HG03280 (cell line): Measurements from ENCODE around the gene PDPK1.

Source experiments
- ATAC-seq: cut with Tn5 transposase; IDR thresholded peaks from one replicate; pipeline ENCODE4 v1.9.1; 2021; ENCODE audit warnings: mild to moderate bottlenecking, moderate library complexity; ENCODE audit not compliant: unreplicated experiment

The PDPK1 gene

DNA sequence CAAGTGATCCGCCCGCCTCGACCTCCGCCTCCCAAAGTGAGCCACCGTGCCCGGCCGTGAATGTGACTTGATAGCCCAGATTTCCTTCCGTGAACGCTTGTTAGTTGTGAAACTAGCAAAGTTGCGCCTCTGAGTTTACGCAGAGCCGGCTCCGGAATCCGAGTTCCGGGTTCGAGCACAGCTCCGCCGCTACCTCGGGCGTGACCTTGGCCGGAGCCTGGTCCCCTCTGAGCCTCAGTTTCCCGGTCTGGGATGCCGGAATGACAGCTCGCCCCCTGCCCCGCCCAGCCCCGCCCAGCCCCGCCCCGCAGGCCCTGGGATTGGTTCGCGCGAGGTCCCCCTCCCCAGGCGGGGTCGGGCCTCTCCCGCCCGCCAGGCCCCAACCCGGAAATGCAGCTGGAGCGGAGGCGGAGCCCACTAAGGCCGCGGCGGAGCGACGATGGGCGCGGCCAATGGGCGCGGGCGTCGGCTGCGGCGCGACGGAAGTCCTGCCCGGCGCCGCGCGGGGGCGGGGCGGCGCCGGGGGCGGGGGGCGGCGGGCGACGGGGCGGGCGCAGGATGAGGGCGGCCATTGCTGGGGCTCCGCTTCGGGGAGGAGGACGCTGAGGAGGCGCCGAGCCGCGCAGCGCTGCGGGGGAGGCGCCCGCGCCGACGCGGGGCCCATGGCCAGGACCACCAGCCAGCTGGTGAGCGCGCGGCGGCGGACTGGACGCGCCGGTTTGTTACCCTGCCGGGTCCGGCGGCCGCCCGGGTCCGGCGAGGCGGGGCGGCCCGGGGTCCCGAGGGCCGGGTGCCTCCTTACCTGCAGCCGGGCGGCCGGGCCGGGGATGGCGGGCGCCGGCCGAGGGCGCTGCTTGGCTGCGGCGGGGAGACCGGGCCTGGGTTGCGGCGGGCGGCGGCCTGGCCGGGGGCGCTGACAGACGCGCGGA lies at the start of gene PDPK1:
Gene PDPK1, plus strand, starts transcription at position 571 of the 929 bp plus-strand sequence. Its CDS starts 92 bp downstream, at position 663.
- peak; percentile 86 for ATAC-seq

DNA sequence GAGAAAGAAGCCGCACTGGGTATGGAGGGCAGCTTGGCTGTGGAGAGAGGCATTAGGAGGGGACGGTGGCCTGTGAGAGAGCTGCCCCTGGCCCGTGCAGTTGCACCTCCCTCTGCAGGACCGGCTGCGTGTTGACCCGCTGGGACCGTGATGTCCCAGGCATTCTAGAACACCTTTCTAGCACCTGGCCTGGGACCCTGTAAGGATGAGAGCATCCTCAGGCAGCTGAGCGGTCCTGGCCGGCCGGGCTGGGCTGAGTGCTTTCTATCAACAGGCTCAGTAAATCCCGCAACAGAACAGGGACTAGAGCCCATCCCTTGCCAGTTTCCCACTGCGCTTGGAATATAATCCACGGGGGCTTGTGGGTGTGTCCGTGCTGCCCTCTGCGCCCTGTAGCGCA lies 48.2 kb upstream of the PDPK1 start:
- ATAC-seq = no peak

DNA sequence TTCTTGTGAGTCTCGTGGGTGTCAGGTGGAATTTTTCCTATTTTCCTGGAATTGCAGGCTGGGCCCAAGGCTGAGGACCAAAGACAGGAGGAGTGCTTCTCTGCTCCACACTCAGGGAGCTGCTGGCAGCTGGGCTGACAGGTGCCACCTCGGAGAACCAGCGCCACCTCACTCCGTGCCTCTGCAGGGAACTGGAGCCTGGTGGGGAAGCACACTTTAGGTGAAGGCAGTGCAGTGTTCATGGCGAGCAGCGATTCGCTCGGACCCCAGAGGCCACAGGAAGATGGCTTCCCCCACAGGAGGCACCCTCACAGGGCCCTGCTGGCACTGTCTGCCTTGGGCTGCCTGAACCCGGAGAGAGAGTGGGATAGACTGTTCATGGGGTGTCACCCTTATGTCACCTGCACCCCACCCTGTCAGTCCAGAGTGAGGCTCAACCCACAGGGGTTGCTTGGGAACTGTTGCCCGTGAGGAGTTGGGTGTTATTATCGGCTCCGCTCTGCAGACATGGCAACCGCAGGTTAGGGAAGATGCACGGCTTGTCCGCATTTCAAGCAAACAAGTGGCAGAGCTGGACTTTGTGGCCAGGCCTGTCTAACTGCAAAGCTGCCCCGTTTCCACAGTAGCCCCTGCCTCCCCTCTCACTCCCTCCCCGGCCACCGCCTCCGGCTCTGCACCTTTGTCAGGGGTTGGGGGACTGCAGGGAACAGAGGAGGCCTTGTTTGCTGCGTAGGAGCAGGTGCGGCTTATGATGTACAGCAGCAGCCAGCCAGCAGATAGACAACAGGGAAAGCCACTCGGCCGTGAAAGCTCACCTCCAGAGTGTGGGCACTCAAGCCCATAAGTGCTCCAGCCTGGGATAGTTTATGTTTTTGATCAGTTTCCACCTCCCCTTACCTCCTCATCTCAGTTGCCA lies 47.4 kb upstream of the PDPK1 start:
- ATAC-seq = no peak

DNA sequence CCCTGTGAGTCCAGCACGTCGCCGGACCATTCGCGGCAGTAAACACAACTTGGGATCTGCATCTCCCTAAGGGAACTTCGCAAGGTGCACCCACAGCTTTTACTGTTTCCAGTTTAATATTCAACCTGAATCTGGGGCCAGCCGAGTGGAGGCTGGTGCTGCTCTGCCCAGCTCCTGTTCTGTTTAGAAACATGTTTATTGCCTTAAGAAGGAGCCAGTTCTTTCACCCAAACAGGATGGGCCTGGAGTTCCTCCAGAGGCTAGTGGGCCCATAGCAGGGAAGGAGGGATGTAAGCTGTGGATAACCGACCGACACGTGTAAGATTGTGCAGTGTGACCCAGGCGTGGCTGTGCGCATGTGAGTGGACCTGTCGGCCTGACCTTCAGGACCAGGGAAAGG lies 45.5 kb upstream of the PDPK1 start:
- ATAC-seq = no peak

DNA sequence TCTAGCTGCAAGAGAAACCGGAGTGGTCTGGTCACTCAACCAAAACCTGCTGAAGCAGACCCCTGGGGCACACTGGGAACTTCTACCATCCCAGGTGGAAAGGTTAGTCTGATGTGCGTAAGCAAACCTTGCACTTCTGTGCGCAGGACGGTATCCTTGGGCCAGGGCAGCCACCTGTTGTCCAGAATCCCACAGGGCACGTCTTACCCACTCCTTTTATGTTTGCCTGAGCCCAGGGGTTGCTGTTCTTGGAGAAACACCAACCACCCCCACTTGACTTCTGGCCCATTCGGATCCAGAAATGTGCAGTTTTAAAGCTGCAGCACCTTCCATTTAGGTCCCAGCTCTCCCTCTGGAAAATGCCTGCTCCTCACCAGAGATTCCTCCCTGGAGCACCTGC lies 44.2 kb upstream of the PDPK1 start:
- no peak for ATAC-seq

DNA sequence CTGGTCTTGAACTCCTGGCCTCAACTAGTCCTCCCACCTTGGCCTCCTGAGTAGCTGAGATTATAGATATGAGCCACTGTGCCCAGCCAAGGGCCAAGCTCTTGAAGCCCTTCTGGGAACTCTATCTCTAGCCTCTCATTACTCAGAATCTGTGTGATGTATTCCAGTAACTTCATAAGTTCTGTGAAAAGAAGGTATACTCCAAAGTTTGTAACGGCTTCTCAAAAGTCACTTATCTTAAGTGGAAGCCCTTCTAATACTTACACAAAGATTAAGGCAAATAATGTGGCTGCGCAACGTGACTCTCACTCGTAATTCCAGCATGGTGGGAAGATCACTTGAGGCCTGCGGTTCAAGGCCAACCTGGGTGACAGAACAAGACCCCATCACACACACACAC lies 43.2 kb upstream of the PDPK1 start:
- no peak for ATAC-seq

DNA sequence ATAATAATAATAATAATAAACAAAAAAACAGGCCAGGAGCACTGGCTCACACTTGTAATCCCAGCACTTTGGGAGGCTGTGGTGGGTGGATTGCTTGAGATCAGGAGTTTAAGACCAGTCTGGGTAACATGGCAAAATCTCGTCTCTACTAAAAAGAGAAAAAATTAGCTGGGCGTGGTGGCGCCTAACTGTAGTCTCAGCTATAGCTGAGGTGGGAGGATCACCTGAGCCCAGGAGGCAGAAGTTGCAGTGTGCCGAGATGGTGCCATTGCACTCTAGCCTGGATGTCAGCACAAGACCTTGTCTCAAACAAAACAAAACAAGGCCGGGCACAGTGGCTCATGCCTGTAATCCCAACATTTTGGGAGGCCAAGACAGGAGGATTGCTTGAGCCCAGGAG lies 42.8 kb upstream of the PDPK1 start:
- no peak for ATAC-seq

DNA sequence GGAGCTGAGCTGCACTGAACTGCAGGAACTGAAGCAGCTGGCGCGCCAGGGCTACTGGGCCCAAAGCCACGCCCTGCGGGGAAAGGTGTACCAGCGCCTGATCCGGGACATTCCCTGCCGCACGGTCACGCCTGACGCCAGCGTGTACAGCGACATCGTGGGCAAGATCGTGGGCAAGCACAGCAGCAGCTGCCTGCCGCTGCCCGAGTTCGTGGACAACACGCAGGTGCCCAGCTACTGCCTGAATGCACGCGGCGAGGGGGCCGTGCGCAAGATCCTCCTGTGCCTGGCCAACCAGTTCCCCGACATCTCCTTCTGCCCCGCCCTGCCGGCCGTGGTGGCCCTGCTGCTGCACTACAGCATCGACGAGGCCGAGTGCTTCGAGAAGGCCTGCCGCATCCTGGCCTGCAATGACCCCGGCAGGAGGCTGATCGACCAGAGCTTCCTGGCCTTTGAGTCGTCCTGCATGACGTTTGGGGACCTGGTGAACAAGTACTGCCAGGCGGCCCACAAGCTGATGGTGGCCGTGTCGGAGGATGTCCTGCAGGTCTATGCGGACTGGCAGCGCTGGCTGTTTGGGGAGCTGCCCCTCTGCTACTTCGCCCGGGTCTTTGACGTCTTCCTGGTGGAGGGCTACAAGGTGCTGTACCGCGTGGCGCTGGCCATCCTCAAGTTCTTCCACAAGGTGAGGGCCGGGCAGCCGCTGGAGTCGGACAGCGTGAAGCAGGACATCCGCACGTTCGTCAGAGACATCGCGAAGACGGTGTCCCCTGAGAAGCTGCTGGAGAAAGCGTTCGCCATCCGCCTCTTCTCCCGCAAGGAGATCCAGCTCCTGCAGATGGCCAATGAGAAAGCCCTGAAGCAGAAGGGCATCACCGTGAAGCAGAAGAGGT lies 41.4 kb upstream of the PDPK1 start:
- ATAC-seq = no peak

DNA sequence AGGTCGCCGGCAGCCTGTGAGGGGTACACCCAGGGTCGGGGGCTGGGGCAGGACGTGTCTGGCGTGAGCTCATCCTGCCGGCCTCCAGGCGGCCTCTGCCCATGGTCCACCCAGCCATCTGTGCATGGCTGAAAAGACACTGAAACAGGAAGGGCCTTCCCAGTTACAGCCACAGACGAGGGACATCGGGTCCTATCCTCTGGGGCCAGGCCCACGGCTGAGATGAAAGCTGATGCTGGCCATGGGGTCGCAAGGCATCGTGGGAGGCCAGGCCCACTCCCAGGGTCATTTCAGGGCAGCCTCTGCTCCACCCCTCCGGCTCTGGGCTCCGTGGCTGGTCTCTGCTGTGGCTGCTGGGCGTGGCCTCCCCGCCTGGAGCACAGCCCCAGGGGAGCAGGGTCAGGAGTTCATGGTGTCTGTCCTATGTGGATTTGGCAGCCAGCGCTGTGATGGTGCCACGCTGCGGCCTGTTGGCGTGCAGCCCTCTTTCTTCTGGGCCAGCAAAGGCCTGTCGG lies 40.6 kb upstream of the PDPK1 start:
- ATAC-seq = no peak

DNA sequence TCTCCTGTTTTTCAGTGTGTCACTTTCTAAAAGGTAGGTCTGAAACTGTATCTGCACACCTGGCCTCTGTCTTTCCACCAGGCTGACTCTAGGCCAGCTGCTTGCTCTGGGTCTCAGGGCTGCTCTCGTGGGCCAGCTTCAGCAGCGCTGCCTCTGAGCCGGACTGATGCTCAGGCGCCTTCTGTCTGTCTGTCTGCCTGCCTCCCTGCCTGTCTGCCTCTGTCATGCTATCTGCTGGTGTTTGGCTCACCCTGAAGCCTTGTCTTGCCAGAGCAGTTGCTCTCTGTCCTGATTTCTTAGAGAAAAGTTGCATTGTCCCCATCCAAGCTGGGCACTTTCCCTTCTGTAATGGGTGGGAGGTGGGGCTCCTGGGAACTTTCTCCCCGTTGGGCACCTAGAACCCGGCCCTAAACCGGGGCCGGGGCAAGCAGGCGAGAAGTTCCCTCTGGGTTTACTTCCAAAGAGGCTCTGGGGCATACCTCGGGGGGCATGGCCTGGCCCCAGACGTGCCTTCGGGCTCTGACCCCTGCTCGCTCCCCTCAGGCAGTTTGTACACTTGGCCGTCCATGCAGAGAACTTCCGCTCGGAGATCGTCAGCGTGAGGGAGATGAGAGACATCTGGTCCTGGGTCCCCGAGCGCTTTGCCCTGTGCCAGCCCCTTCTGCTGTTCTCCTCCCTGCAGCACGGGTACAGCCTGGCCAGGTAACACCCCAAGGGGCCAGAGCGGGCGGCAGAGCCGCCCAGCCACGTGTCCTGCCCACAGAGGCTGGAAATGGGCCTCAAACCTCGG lies 39.9 kb upstream of the PDPK1 start:
- no peak for ATAC-seq

DNA sequence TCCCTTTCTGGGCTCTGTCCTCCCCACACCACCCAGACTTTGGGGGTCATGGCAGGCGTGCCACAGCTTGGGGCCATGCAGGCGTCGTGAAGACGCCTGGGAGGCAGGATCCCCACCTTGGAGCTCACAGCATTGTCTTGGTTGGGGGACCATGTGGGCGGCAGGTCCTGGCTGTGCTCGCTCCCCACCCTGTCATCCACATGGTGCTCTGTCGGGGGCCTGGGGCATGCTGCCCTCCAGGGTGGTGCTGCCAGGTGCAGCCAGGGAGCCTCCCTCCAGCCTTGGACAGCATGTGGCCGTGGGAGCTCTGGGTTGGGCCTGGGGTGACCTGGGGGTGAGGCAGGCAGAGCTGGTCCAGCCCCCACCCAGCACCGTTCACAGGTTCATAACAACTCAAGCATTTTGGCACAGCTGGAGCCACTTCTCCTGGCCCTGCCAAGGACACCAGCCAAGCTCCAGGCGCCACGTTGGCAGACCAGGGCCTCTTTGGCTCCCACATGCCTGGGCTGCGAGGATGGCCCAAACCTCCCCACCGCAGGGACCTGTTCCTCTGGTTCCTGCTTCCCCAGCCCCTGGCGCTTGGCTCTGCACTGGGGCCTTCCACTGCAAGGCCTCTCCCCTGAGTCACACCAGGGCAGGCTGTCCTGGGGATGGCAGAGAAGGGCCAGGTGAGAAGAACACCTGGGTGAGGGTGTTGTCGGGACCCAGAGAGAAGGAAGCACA lies 39.1 kb upstream of the PDPK1 start:
- ATAC-seq = no peak

DNA sequence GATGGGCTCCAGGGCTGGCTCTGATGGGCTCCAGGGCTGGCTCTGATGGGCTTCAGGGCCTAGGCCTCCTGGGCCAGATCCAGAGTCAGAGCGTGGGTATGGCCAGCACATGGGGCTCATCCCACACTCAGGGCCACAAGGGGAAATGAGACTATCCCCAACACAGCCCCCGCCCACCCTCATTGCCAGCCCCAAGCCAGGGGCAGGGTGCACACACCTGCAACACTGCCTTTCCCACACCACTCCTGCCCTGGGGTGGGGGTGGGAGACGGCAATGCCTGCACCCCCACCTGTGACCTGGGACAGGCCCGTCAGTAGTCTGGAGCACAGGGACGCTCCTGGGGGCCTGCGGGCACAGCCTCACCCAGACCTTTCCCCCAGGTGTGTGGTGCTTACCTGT lies 38.4 kb upstream of the PDPK1 start:
- no peak for ATAC-seq

DNA sequence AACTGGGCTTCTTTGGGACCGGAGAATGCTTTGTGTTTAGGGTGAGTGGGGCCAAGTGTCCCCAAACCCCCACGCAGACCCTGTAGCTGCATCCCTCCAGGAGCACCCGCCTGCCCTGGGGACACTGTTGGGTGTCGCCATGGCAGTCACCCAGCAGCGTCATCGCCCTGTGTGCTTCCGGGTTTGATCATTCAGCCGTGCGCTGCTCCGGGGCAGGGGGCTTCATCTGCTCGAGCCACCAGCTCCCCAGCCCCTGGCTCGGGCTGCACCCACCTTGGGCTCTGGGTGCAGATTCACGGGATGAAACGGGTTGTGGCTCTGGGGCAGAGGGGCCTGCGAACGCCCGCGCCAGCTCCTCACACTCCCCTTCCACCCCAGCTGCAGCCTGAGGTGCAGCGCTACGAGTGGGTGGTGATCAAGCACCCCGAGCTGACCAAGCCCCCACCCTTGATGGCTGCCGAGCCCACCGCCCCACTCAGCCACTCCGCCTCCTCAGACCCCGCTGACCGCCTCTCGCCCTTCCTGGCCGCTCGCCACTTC lies 37.9 kb upstream of the PDPK1 start:
- ATAC-seq = no peak

DNA sequence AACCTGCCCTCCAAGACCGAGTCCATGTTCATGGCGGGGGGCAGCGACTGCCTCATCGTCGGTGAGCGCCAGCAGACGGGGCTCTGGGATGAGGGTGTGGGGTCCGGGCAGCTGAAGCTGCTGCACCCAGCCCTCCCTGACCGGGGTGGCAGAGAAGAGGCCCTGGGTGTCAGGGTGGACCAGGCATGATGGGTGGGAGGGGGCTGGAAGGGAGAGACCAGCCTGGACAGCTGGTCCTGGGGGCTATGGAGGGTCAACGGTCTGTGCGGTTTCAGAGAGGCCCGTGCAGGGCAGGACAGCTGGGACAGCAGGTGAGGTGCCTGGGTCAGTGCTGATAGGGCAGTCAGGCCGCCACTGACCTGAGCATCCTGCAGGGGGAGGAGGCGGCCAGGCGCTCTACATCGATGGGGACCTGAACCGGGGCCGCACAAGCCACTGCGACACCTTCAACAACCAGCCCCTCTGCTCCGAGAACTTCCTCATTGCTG lies 37.3 kb upstream of the PDPK1 start:
- no peak for ATAC-seq

DNA sequence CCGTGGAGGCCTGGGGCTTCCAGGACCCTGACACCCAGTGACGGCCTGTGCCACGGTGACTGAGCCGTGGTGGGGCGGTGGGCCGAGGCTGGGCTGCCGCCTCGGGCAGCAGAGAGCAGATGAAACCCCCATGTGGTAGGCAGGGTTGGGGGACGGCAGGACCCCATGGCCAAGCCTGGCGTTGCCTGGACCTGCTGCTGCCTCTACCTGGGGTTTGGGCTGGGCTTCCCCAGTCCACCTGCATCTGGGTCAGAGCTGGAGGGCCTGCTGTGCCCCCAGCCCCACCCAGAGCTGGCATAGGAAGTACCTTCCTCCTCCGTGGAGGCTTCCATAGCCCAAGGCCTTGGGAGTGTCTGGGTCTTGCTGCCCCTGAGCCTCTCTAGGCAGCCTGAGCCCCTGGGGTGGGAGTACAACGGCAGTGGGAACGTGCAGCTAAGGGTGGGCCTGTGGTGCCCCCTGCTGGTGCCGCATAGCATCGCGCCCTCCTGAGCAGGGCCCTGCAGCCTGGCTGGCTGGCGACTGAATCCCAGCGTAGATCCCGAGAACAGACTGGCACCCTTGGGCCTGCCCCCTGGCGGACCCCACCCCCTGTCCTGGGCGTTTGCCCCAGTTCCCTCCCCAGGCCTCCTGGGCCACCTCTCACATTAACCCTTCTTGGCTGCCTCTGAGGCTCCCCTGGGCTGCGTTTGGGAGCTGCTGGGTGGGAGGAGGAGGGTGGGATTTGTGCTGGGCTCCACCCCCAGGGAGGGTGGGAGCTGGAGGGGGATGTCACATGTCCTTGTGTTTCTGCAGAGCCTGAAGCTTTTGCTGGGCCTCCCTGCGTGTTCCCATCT lies 36.7 kb upstream of the PDPK1 start:
- no peak for ATAC-seq

DNA sequence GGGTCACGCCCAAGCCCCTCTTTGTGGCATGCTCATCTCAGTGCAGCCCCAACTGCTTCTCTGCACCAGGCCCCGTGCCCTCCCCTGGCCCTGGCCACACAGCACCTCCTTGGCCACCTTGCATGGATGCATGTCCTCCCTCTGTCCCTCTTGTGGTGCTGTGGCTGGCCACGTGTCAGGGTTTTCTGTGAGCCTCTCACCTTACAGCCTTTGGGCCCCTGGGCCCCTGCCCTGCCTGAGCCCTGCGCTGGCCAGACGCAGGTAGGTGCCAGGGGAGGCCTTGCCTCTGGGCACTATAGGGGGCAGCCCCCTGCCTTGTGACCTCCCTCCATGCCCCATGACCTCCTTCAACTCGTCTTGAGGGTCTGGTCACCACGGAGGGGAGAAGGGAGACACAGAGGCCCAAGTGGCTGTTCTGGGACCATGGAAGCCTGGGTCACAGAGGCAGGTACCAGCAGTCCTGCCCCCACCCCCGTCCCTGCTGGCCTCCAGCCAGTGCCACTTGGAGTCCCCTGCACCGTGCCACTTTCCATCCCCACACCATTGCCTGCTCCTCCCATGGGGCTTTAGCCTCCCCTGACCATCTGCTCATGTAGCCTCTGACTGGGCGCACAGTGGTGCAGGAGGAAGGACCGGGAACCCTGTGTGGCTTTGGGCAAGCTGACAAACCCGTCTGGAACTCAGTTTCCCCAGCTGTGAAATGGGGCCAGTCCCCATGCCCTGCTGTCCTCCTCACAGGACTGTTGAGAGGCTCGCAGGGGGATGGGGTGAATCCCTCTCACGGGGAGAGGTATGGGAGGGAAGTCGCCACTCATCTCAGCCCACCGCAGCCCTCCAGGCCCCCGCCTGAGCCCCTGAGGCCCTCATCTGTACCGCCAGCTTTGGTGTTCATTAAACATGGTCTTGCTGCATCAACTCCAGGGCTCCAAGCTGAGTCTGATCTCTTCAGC lies 35.6 kb upstream of the PDPK1 start:
- ATAC-seq = no peak

DNA sequence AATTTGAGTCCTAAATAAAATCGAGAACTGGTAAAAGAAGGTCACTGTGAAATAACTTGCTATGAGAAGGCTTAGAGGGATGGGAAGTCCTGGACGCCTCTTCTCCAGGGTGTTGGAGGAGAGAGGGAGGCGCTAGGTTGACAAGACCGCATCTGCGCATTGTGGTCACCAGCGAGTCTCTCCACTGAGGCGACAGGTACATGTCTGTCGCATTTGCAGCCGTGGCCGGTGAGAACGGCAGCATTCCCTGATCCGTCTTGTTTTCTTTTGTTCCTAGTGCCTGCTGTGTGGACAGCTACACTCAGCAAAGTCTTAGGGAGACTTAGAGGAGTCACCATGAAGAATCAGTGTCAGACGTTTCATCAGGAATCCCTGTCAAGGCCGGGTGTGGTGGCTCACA lies 32.1 kb upstream of the PDPK1 start:
- no peak for ATAC-seq
